Prostate gland (tissue), 2 donors: Measurements from ENCODE around the gene WDR19.

Experiments used
- POLR2A ChIP-seq: fragments of 450-650 bp; IDR thresholded peaks from one replicate; pipeline ENCODE4 v1.6.1; 2016; ENCODE audit warnings: antibody characterized with exemption, mild to moderate bottlenecking
- POLR2AphosphoS5 ChIP-seq: sonication (generic); formaldehyde crosslinking; IDR thresholded peaks from one replicate; pipeline ENCODE4 v1.6.1; 2017; ENCODE audit warnings: antibody characterized with exemption
- TF ChIP-seq, protein P1 (sequence below), 4 experiments: fragments of 200-600 bp in 2 of 4; fragments of 450-650 bp in 2 of 4; sonication (generic) in 2 of 4; IDR thresholded peaks; 1 replicate in 3 of 4; 2 replicates in 1 of 4; pipeline ENCODE4 v1.5.1; 2016 to 2019; ENCODE audit warnings: antibody characterized with exemption in 4 of 4, mild to moderate bottlenecking in 2 of 4, moderate library complexity in 2 of 4

DNA sequence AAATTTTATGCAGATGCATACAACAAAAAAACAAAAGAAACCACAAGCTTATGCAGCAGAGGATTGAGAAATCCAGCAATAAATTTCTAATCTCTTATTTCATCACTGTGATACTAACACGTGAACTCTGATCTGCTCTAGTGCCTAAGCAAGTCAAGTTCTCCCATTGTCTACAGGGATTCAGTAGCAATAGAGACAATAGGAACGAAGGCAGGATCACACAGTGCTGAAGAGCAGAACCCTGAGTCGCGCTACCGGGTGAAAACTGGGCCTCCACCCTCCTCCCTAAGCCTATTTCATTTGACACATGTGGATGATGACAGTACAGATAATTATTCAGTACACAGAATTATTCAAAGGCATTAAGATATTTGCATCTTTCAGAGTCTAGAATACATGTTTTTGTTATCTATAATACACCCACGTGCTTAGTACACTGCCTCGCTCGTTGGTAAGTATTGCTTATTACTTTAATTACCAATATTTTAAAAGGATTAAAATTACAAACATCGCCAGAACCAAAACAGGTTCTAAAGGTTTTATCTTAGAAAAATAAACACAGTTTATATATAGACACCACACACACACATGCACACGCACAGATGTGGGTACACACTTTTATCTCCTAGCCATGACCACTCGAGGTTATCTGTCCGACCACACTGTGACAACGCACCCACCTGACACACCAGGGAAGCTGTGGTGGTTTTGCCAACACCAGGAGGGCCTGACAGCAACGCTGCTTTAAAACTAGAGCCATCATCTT, 123.8 kb downstream of the WDR19 start:
- TF ChIP-seq, protein P1, sequence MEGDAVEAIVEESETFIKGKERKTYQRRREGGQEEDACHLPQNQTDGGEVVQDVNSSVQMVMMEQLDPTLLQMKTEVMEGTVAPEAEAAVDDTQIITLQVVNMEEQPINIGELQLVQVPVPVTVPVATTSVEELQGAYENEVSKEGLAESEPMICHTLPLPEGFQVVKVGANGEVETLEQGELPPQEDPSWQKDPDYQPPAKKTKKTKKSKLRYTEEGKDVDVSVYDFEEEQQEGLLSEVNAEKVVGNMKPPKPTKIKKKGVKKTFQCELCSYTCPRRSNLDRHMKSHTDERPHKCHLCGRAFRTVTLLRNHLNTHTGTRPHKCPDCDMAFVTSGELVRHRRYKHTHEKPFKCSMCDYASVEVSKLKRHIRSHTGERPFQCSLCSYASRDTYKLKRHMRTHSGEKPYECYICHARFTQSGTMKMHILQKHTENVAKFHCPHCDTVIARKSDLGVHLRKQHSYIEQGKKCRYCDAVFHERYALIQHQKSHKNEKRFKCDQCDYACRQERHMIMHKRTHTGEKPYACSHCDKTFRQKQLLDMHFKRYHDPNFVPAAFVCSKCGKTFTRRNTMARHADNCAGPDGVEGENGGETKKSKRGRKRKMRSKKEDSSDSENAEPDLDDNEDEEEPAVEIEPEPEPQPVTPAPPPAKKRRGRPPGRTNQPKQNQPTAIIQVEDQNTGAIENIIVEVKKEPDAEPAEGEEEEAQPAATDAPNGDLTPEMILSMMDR (IDR thresholded peaks at IDR 0.05) = no peak
- TF ChIP-seq POLR2AphosphoS5 (no peak), POLR2A (no peak)
